Panc1 (cell line): Measurements from ENCODE around the gene HS1BP3. TPM values are rescaled to one million over a fixed set of nuclear protein-coding genes. Genes with fewer than 3 reads are reported as not detected.

Source experiments
- ATAC-seq: fragments of 200-7000 bp; cut with Tn5 transposase; 2 replicates; pipeline ENCODE4 v1.9.1; 2020; ENCODE audit warnings: mild to moderate bottlenecking, moderate library complexity
- BruUV-seq: library from RNA; stranded (reverse); fragments of 400-500 nt; replicated peaks from 2 replicates; lab custom pipeline; 2021; lab: Mats Ljungman, UMichigan
- CTCF ChIA-PET: fragments of 300-600 bp; sonication (Branson Sonifier 250); formaldehyde crosslinking; loops from one replicate; lab custom pipeline; 2022; ENCODE audit warnings: antibody characterized with exemption; lab: Charles Lee
- POLR2A ChIA-PET: fragments of 300-600 bp; sonication (Branson Sonifier 250); formaldehyde crosslinking; loops from one replicate; lab custom pipeline; 2022; ENCODE audit warnings: antibody characterized with exemption; lab: Charles Lee
- DNase-seq: peaks from one replicate; pipeline ENCODE4 v3.0.0-alpha.2; 2010; ENCODE audit warnings: low read depth, low spot score
- H3K27ac ChIP-seq: 2 replicates; pipeline ENCODE4 v1.5.1; 2011; ENCODE audit warnings: mild to moderate bottlenecking, low read length, inconsistent platforms
- H3K27me3 ChIP-seq: fragments of 200-500 bp; sonication (Bioruptor generic); 2 replicates; pipeline ENCODE4 v1.6.0; 2014; ENCODE audit warnings: low read length, inconsistent platforms; ENCODE audit not compliant: control insufficient read depth, insufficient read depth
- H3K36me3 ChIP-seq: fragments of 200-500 bp; sonication (Bioruptor generic); 2 replicates; pipeline ENCODE4 v1.5.1; 2014; ENCODE audit warnings: inconsistent platforms, mild to moderate bottlenecking, low read length, moderate library complexity; ENCODE audit not compliant: control insufficient read depth, insufficient read depth
- H3K4me1 ChIP-seq: 2 replicates; pipeline ENCODE4 v1.5.1; 2011; ENCODE audit warnings: inconsistent platforms, mild to moderate bottlenecking, low read length, moderate library complexity; ENCODE audit not compliant: control insufficient read depth, insufficient read depth
- H3K4me3 ChIP-seq, 2 experiments: 2 replicates each; pipeline ENCODE4 v1.5.1; 2011 to 2012; ENCODE audit warnings: low read depth in 2 of 2, low read length in 2 of 2, mild to moderate bottlenecking in 2 of 2, inconsistent platforms in 1 of 2, moderate library complexity in 1 of 2
- H3K9me3 ChIP-seq: fragments of 200-500 bp; sonication (Bioruptor generic); 2 replicates; pipeline ENCODE4 v1.5.1; 2014; ENCODE audit warnings: low read depth, mild to moderate bottlenecking, inconsistent platforms, low read length, moderate library complexity; ENCODE audit not compliant: control insufficient read depth, insufficient read depth
- POLR2AphosphoS5 ChIP-seq: IDR thresholded peaks from 2 replicates; pipeline ENCODE4 v1.6.1; 2012; ENCODE audit warnings: mild to moderate bottlenecking, low read depth, low read length, moderate library complexity
- SIN3A ChIP-seq: IDR thresholded peaks from 2 replicates; pipeline ENCODE4 v1.6.1; 2012; ENCODE audit warnings: low read depth, mild to moderate bottlenecking, low read length, moderate library complexity, borderline replicate concordance; ENCODE audit not compliant: insufficient read depth
- TCF7L2 ChIP-seq: IDR thresholded peaks from 2 replicates; pipeline ENCODE4 v1.6.1; 2011; ENCODE audit warnings: mild to moderate bottlenecking, low read depth, low read length, inconsistent platforms
- in situ Hi-C: cut with HindIII; loops from 2 replicates; pipeline ENCODE4 v1.10.0; 2016; ENCODE audit warnings: low sequenced_read_pairs, low pct_unique_long_range_greater_than_20kb
- intact Hi-C: fragments of 100-400 bp; cut with micrococcal nuclease; formaldehyde crosslinking; loops from one replicate; pipeline ENCODE4 v1.10.0; 2022; ENCODE audit not compliant: unreplicated experiment
- total RNA-seq: library from RNA; stranded (reverse); gene quantifications from one replicate; pipeline ENCODE4 v1.2.1, GENCODE V29; 2021; ENCODE audit not compliant: unreplicated experiment
- TF ChIP-seq, protein P1 (sequence below), 2 experiments: IDR thresholded peaks; 2 replicates each; pipeline ENCODE4 v1.6.1; 2011 to 2012; ENCODE audit warnings: low read depth in 2 of 2, control low read depth in 1 of 2, low read length in 1 of 2, mild to moderate bottlenecking in 1 of 2, moderate library complexity in 1 of 2; ENCODE audit not compliant: insufficient read depth in 1 of 2
- TF ChIP-seq, protein P2 (sequence below): fragments of 450-650 bp; IDR thresholded peaks from 2 replicates; pipeline ENCODE4 v1.5.1; 2017; ENCODE audit warnings: mild to moderate bottlenecking

HS1BP3 gene
- total RNA-seq, 1 experiment from 2014 or later: 46.1 TPM

DNA sequence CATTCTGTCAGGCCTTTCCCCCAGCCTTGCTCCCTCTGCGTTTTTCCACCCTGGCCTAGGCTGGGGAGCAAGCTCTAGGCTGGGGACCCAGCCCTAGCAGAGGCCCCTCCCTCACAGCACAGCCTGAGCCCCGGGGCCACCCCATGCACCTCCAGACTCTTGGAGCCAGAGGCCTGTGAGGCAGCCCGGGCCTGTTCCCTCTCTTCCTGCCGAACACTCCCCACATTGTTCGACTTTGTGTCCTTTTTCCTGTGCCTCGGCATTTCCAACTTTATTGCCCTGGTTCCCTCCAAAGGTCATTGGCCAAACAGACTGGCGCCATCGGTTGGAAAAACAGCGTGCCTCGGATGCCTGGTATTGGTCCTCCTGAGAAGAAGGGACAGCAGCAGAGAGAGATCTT, 79.7 kb downstream of the HS1BP3 start:
- H3K27me3 ChIP-seq: no peaks in the 10 kb centered on the region
- no peaks in the 10 kb centered on the region for H3K9me3 ChIP-seq
- in situ Hi-C loops (no loop called here), intact Hi-C loops (no loop called here)
- BruUV-seq: no TSS peak
- no peak overlapping the region for H3K27ac ChIP-seq
- ChIA-PET POLR2A (no interaction called here), CTCF (no interaction called here)
- TF ChIP-seq, protein P1, sequence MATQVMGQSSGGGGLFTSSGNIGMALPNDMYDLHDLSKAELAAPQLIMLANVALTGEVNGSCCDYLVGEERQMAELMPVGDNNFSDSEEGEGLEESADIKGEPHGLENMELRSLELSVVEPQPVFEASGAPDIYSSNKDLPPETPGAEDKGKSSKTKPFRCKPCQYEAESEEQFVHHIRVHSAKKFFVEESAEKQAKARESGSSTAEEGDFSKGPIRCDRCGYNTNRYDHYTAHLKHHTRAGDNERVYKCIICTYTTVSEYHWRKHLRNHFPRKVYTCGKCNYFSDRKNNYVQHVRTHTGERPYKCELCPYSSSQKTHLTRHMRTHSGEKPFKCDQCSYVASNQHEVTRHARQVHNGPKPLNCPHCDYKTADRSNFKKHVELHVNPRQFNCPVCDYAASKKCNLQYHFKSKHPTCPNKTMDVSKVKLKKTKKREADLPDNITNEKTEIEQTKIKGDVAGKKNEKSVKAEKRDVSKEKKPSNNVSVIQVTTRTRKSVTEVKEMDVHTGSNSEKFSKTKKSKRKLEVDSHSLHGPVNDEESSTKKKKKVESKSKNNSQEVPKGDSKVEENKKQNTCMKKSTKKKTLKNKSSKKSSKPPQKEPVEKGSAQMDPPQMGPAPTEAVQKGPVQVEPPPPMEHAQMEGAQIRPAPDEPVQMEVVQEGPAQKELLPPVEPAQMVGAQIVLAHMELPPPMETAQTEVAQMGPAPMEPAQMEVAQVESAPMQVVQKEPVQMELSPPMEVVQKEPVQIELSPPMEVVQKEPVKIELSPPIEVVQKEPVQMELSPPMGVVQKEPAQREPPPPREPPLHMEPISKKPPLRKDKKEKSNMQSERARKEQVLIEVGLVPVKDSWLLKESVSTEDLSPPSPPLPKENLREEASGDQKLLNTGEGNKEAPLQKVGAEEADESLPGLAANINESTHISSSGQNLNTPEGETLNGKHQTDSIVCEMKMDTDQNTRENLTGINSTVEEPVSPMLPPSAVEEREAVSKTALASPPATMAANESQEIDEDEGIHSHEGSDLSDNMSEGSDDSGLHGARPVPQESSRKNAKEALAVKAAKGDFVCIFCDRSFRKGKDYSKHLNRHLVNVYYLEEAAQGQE (IDR thresholded peaks at IDR 0.05; ENCODE audit: insufficient read depth in 1 of 2, low read depth in 2 of 2, low read length in 1 of 2): no peak
- no peak for TF ChIP-seq POLR2AphosphoS5
- TF ChIP-seq, protein P2, sequence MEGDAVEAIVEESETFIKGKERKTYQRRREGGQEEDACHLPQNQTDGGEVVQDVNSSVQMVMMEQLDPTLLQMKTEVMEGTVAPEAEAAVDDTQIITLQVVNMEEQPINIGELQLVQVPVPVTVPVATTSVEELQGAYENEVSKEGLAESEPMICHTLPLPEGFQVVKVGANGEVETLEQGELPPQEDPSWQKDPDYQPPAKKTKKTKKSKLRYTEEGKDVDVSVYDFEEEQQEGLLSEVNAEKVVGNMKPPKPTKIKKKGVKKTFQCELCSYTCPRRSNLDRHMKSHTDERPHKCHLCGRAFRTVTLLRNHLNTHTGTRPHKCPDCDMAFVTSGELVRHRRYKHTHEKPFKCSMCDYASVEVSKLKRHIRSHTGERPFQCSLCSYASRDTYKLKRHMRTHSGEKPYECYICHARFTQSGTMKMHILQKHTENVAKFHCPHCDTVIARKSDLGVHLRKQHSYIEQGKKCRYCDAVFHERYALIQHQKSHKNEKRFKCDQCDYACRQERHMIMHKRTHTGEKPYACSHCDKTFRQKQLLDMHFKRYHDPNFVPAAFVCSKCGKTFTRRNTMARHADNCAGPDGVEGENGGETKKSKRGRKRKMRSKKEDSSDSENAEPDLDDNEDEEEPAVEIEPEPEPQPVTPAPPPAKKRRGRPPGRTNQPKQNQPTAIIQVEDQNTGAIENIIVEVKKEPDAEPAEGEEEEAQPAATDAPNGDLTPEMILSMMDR: no peak
- TF ChIP-seq TCF7L2: no peak
- TF ChIP-seq SIN3A: no peak
- no peaks in the 10 kb centered on the region for H3K36me3 ChIP-seq
- H3K4me1 ChIP-seq: no peaks in the 10 kb centered on the region; the same call in 1 of the 2 replicates
- H3K4me3 ChIP-seq: no peak overlapping the region
- no peak for DNase-seq
- no peak for ATAC-seq

DNA sequence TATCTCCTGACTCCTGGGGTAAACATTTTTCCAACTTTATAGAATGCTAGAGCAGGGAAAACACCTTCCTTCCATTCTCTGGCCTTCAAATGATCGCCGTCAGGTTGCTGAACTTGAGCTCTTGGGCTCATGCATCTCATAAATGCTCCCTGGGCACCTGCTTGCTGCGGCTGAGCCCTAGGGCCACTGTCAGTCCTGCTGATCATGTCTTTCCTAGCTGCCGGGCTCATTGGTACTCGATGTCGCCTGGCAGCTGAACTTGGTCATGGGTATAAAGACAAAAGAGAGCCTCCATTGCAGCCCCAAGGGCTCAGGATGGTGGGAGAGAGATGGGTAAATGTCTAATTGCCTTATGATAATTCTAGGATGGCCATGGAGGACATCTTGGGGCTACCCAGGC, 80.6 kb downstream of the HS1BP3 start:
- Histone ChIP-seq H3K27me3 (no peaks in the 10 kb centered on the region), H3K9me3 (no peaks in the 10 kb centered on the region), H3K4me1 (no peaks in the 10 kb centered on the region; the same call in 1 of the 2 replicates), H3K27ac (no peak overlapping the region), H3K36me3 (no peaks in the 10 kb centered on the region), H3K4me3 (no peak overlapping the region)
- no TSS peak for BruUV-seq
- in situ Hi-C loops: no loop called here
- intact Hi-C loops: no loop called here
- POLR2A ChIA-PET: no interaction called here
- DNase-seq (no peak), ATAC-seq (no peak)
- TF ChIP-seq, protein P1 (IDR thresholded peaks at IDR 0.05; ENCODE audit: insufficient read depth in 1 of 2, low read depth in 2 of 2, low read length in 1 of 2): no peak
- TF ChIP-seq, protein P2: no peak
- TF ChIP-seq SIN3A (no peak), POLR2AphosphoS5 (no peak), TCF7L2 (no peak)
- CTCF ChIA-PET: no interaction called here
